HepG2 (cell line): ENCODE results near the gene JMJD7. TPM values are rescaled to one million over a fixed set of nuclear protein-coding genes. Genes with fewer than 3 reads are reported as not detected.

Experiments used
- ATAC-seq: fragments of 200-7000 bp; cut with Tn5 transposase; 3 replicates; pipeline ENCODE4 v1.9.1; 2020; ENCODE audit warnings: mild to moderate bottlenecking, moderate library complexity
- BruUV-seq: library from RNA; stranded (reverse); fragments of 400-500 nt; replicated peaks from 2 replicates; lab custom pipeline; 2021; lab: Mats Ljungman, UMichigan
- CTCF ChIA-PET: fragments of 300-600 bp; formaldehyde crosslinking; extraction: SDS; loops from one replicate; lab custom pipeline; 2021; ENCODE audit warnings: low total read pairs, inconsistent platforms, low intra/inter-chr PET ratio; lab: Yijun Ruan, JAX
- POLR2A ChIA-PET: fragments of 350-600 bp; sonication (Branson Sonifier 250); formaldehyde crosslinking; loops from one replicate; lab custom pipeline; 2020; ENCODE audit warnings: antibody characterized with exemption, inconsistent platforms; lab: Yijun Ruan, JAX
- DNase-seq: peaks from one replicate; pipeline ENCODE4 v3.0.0-alpha.2; 2015; ENCODE audit warnings: low spot score
- FAIRE-seq: peaks from 3 replicates; lab custom pipeline; 2011; peaks lifted over from hg19 to GRCh38; lab: Jason Lieb, UNC
- H2AFZ ChIP-seq: one replicate; pipeline ENCODE4 v1.6.1; 2011; ENCODE audit warnings: low read length, inconsistent platforms
- H3K27ac ChIP-seq: fragments of 300-600 bp; 3 replicates; pipeline ENCODE4 v1.8.0; 2011; ENCODE audit warnings: mixed run types, mild to moderate bottlenecking, mixed read lengths, low read length, inconsistent platforms; ENCODE audit not compliant: insufficient read depth; ENCODE audit errors: extremely low read length
- H3K27me3 ChIP-seq, 2 experiments: fragments of 200-600 bp in 1 of 2; 2 replicates in 1 of 2; 3 replicates in 1 of 2; pipeline versions ENCODE4 v1.6.0 to v1.8.0; 2011; ENCODE audit warnings: low read length in 2 of 2, mild to moderate bottlenecking in 2 of 2, moderate library complexity in 2 of 2, inconsistent platforms in 1 of 2; ENCODE audit not compliant: insufficient read depth in 2 of 2, control insufficient read depth in 1 of 2
- H3K36me3 ChIP-seq, 2 experiments: fragments of 200-600 bp in 1 of 2; replicated peaks in 1 of 2; 2 replicates in 1 of 2; 3 replicates in 1 of 2; pipeline versions ENCODE4 v1.5.1 to v1.8.0; 2011; ENCODE audit warnings: low read length in 2 of 2, inconsistent platforms in 1 of 2; ENCODE audit not compliant: insufficient read depth in 2 of 2, control insufficient read depth in 1 of 2
- H3K4me1 ChIP-seq: 2 replicates; pipeline ENCODE4 v1.5.1; 2012; ENCODE audit warnings: low read length, inconsistent platforms; ENCODE audit not compliant: insufficient read depth
- H3K4me2 ChIP-seq: 2 replicates; pipeline ENCODE4 v1.6.0; 2011; ENCODE audit warnings: low read depth, low read length, inconsistent platforms
- H3K4me3 ChIP-seq, 3 experiments: fragments of 200-600 bp in 1 of 3; sonication (generic), shearing (Covaris generic) in 1 of 3; replicated peaks in 1 of 3; 2 replicates each; pipeline ENCODE4 v1.5.1; 2011 to 2016; ENCODE audit warnings: low read length in 3 of 3, inconsistent platforms in 2 of 3, low read depth in 2 of 3, mild to moderate bottlenecking in 2 of 3, control low read depth in 1 of 3, mixed read lengths in 1 of 3; ENCODE audit not compliant: insufficient read depth in 1 of 3
- H3K79me2 ChIP-seq: one replicate; pipeline ENCODE4 v1.6.1; 2011; ENCODE audit warnings: low read length, inconsistent platforms; ENCODE audit not compliant: insufficient read depth
- H3K9ac ChIP-seq: 2 replicates; pipeline ENCODE4 v1.6.0; 2011; ENCODE audit warnings: mild to moderate bottlenecking, low read depth, low read length, inconsistent platforms; ENCODE audit not compliant: insufficient read depth
- H3K9me3 ChIP-seq: 2 replicates; pipeline ENCODE4 v1.5.1; 2012; ENCODE audit warnings: mild to moderate bottlenecking, low read length
- H4K20me1 ChIP-seq: 2 replicates; pipeline ENCODE4 v1.6.0; 2011; ENCODE audit warnings: inconsistent platforms, mild to moderate bottlenecking, low read length, moderate library complexity; ENCODE audit not compliant: insufficient read depth
- CCAR2 ChIP-seq: fragments of 200-400 bp; formaldehyde crosslinking; optimal IDR thresholded peaks from 2 replicates; pipeline ENCODE3; 2018; ENCODE audit warnings: low read depth, mild to moderate bottlenecking, low read length, moderate library complexity
- CREM ChIP-seq, 2 experiments: sonication (generic) in 1 of 2; formaldehyde crosslinking in 1 of 2; IDR thresholded peaks; 2 replicates each; pipeline versions ENCODE4 v1.4.0 to v1.6.1; 2016 to 2020; ENCODE audit warnings: antibody characterized with exemption in 1 of 2, mild to moderate bottlenecking in 1 of 2, missing genetic modification reagents in 1 of 2
- HDAC6 ChIP-seq: fragments of 200-600 bp; sonication (generic); IDR thresholded peaks from 2 replicates; pipeline ENCODE4 v1.7.0; 2017; ENCODE audit warnings: mild to moderate bottlenecking, antibody characterized with exemption, low read length, low read depth
- MEF2D ChIP-seq: sonication (generic); formaldehyde crosslinking; IDR thresholded peaks from 2 replicates; pipeline ENCODE4 v1.5.1; 2020; ENCODE audit warnings: mild to moderate bottlenecking, missing genetic modification reagents
- NR2F2 ChIP-seq: IDR thresholded peaks from 2 replicates; pipeline ENCODE4 v1.6.1; 2012; ENCODE audit warnings: low read depth, inconsistent platforms, borderline replicate concordance
- SMAD3 ChIP-seq: sonication (generic); formaldehyde crosslinking; IDR thresholded peaks from 2 replicates; pipeline ENCODE4 v1.4.0; 2020; ENCODE audit warnings: missing genetic modification reagents
- TAF15 ChIP-seq: fragments of 200-400 bp; formaldehyde crosslinking; IDR thresholded peaks from one replicate; pipeline ENCODE4 v1.6.1; 2018; ENCODE audit warnings: mild to moderate bottlenecking, low read depth, low read length; ENCODE audit not compliant: poor library complexity, severe bottlenecking
- TGIF2 ChIP-seq: IDR thresholded peaks from 2 replicates; pipeline ENCODE4 v1.6.1; 2016; ENCODE audit warnings: control low read depth, missing compliant biosample characterization
- ZNF543 ChIP-seq: sonication (generic); formaldehyde crosslinking; IDR thresholded peaks from 2 replicates; pipeline ENCODE4 v1.4.0; 2020; ENCODE audit warnings: mild to moderate bottlenecking, missing genetic modification reagents
- ZNF558 ChIP-seq: sonication (generic); formaldehyde crosslinking; IDR thresholded peaks from 2 replicates; pipeline ENCODE4 v1.9.0; 2022; ENCODE audit warnings: mild to moderate bottlenecking, missing genetic modification reagents, borderline replicate concordance
- ZSCAN29 ChIP-seq: sonication (generic); formaldehyde crosslinking; conservative IDR thresholded peaks from 2 replicates; pipeline ENCODE4 v1.4.0; 2020; ENCODE audit warnings: mild to moderate bottlenecking, missing genetic modification reagents
- in situ Hi-C: cut with HindIII; loops from 2 replicates; pipeline ENCODE4 v1.10.0; 2017; ENCODE audit warnings: low pct_unique_long_range_greater_than_20kb; ENCODE audit not compliant: extremely low pct_ligation_motif_present
- intact Hi-C: fragments of 100-400 bp; cut with micrococcal nuclease; formaldehyde crosslinking; loops from one replicate; pipeline ENCODE4 v1.10.0; 2022; ENCODE audit not compliant: unreplicated experiment
- polyA plus RNA-seq, 8 experiments: library from polyadenylated mRNA; depleted of rRNA in 3 of 8; stranded (reverse) in 7 of 8; unstranded in 1 of 8; fragments of >200 nt; fragmentation: Illumina TruSeq in 4 of 8; extraction: Trizol in 4 of 8; gene quantifications; 2 replicates each; pipeline versions ENCODE4 v1.2.1 to v1.2.3, GENCODE V29; 2011 to 2016; ENCODE audit warnings: low read depth in 4 of 8, missing spikeins in 1 of 8, mixed read lengths in 1 of 8; ENCODE audit not compliant: insufficient read depth in 1 of 8
- total RNA-seq, 5 experiments: library from RNA; depleted of rRNA; stranded (reverse); fragments of >200 nt; fragmentation: Illumina TruSeq; extraction: Trizol; gene quantifications; 2 replicates each; pipeline ENCODE4 v1.2.3, GENCODE V29; 2016; ENCODE audit warnings: low read depth in 1 of 5
- TF ChIP-seq, protein P1 (sequence below): sonication (generic); formaldehyde crosslinking; IDR thresholded peaks from 2 replicates; pipeline ENCODE4 v1.8.0; 2022; ENCODE audit warnings: mild to moderate bottlenecking, missing genetic modification reagents, moderate library complexity
- TF ChIP-seq, protein P2 (sequence below): sonication (generic); formaldehyde crosslinking; IDR thresholded peaks from 2 replicates; pipeline ENCODE4 v1.5.0; 2020; ENCODE audit warnings: missing genetic modification reagents
- TF ChIP-seq, protein P3 (sequence below): sonication (generic); formaldehyde crosslinking; conservative IDR thresholded peaks from 2 replicates; pipeline ENCODE4 v1.4.0; 2020; ENCODE audit warnings: missing genetic modification reagents

Gene JMJD7
- total and polyA plus RNA-seq, 2 of the 13 experiments (the other 11 are each of a cell fraction or from before 2014, with no cell fraction given) = 6.4 to 7.1 TPM

DNA sequence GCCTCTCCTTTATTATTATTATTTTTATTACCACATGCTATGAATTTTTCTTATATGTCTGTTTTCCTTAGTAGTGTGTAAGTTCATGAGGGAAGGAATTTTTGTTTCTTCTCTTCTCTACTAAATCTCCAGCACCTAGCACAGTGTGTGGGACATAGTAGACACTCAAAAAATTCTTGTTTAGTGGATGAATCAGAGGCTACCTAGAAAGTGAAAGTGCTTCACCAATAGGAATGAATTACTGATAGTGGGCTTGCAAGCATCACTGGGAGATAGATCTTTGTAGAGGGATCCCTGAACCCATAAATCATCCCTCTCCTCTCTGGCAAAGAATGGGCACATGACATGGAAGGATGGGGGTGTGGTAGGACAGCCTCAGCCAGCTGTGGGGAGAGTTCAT is 57.4 kb downstream of the JMJD7 start:
- FAIRE-seq = no peak
- no peak overlapping the region for H3K9ac ChIP-seq
- H3K4me3 ChIP-seq = no peak overlapping the region
- POLR2A ChIA-PET = no interaction called here
- no peaks in the 10 kb centered on the region for H3K36me3 ChIP-seq
- BruUV-seq = no TSS peak
- TF ChIP-seq, protein P1, sequence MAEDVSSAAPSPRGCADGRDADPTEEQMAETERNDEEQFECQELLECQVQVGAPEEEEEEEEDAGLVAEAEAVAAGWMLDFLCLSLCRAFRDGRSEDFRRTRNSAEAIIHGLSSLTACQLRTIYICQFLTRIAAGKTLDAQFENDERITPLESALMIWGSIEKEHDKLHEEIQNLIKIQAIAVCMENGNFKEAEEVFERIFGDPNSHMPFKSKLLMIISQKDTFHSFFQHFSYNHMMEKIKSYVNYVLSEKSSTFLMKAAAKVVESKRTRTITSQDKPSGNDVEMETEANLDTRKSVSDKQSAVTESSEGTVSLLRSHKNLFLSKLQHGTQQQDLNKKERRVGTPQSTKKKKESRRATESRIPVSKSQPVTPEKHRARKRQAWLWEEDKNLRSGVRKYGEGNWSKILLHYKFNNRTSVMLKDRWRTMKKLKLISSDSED (CRISPR knock-in tag) = no peak
- TF ChIP-seq, protein P2, sequence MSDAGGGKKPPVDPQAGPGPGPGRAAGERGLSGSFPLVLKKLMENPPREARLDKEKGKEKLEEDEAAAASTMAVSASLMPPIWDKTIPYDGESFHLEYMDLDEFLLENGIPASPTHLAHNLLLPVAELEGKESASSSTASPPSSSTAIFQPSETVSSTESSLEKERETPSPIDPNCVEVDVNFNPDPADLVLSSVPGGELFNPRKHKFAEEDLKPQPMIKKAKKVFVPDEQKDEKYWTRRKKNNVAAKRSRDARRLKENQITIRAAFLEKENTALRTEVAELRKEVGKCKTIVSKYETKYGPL = no peak
- no peak for TF ChIP-seq SMAD3
- no peak for TF ChIP-seq ZNF543
- TF ChIP-seq CCAR2 = no peak
- no peak for TF ChIP-seq ZNF558 (CRISPR knock-in tag)
- no peak for TF ChIP-seq CREM (IDR thresholded peaks at IDR 0.05)
- TF ChIP-seq CREM (CRISPR knock-in tag; IDR thresholded peaks at IDR 0.05) = no peak
- no peak for TF ChIP-seq NR2F2
- no peak for TF ChIP-seq MEF2D
- no peak for TF ChIP-seq TGIF2 (CRISPR knock-in tag)
- TF ChIP-seq, protein P3, sequence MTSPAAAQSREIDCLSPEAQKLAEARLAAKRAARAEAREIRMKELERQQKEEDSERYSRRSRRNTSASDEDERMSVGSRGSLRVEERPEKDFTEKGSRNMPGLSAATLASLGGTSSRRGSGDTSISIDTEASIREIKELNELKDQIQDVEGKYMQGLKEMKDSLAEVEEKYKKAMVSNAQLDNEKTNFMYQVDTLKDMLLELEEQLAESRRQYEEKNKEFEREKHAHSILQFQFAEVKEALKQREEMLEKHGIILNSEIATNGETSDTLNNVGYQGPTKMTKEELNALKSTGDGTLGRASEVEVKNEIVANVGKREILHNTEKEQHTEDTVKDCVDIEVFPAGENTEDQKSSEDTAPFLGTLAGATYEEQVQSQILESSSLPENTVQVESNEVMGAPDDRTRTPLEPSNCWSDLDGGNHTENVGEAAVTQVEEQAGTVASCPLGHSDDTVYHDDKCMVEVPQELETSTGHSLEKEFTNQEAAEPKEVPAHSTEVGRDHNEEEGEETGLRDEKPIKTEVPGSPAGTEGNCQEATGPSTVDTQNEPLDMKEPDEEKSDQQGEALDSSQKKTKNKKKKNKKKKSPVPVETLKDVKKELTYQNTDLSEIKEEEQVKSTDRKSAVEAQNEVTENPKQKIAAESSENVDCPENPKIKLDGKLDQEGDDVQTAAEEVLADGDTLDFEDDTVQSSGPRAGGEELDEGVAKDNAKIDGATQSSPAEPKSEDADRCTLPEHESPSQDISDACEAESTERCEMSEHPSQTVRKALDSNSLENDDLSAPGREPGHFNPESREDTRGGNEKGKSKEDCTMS (CRISPR knock-in tag) = no peak
- no peak for TF ChIP-seq TAF15
- no peak for TF ChIP-seq ZSCAN29 (CRISPR knock-in tag)
- no peak for TF ChIP-seq HDAC6
- TF ChIP-seq, all 625 proteins: peak for 0
- no peak for ATAC-seq
- Histone ChIP-seq H4K20me1 (0 out of 2 replicates have a peak, but pooled peaks cover 3% of the 10 kb centered on the region), H3K27me3 (peaks cover 7 to 59% of the 10 kb centered on the region in 2 experiments; a peak in 4 of 5 replicates), H3K79me2 (no peaks in the 10 kb centered on the region), H3K4me1 (peaks cover 8% of the 10 kb centered on the region; the same call in 1 of the 2 replicates), H3K4me2 (no peak overlapping the region), H3K9me3 (no peaks in the 10 kb centered on the region), H3K27ac (no peak overlapping the region), H2AFZ (no peak overlapping the region)
- no peak for DNase-seq
- CTCF ChIA-PET = no interaction called here
- in situ Hi-C loops = no loop called here
- intact Hi-C loops = no loop called here
